HepG2 (cell line): ENCODE data around the gene PRRT1. TPM values are rescaled to one million over a fixed set of nuclear protein-coding genes. Genes with fewer than 3 reads are reported as not detected.

ENCODE experiments used
- ATAC-seq: fragments of 200-7000 bp; cut with Tn5 transposase; 3 replicates; pipeline ENCODE4 v1.9.1; 2020; ENCODE audit warnings: mild to moderate bottlenecking, moderate library complexity
- BruUV-seq: library from RNA; stranded (reverse); fragments of 400-500 nt; replicated peaks from 2 replicates; lab custom pipeline; 2021; lab: Mats Ljungman, UMichigan
- CTCF ChIA-PET: fragments of 300-600 bp; formaldehyde crosslinking; extraction: SDS; loops from one replicate; lab custom pipeline; 2021; ENCODE audit warnings: low total read pairs, inconsistent platforms, low intra/inter-chr PET ratio; lab: Yijun Ruan, JAX
- POLR2A ChIA-PET: fragments of 350-600 bp; sonication (Branson Sonifier 250); formaldehyde crosslinking; loops from one replicate; lab custom pipeline; 2020; ENCODE audit warnings: antibody characterized with exemption, inconsistent platforms; lab: Yijun Ruan, JAX
- DNase-seq: peaks from one replicate; pipeline ENCODE4 v3.0.0-alpha.2; 2015; ENCODE audit warnings: low spot score
- FAIRE-seq: peaks from 3 replicates; lab custom pipeline; 2011; peaks lifted over from hg19 to GRCh38; lab: Jason Lieb, UNC
- H2AFZ ChIP-seq: one replicate; pipeline ENCODE4 v1.6.1; 2011; ENCODE audit warnings: low read length, inconsistent platforms
- H3K27ac ChIP-seq: fragments of 300-600 bp; 3 replicates; pipeline ENCODE4 v1.8.0; 2011; ENCODE audit warnings: mixed run types, mild to moderate bottlenecking, mixed read lengths, low read length, inconsistent platforms; ENCODE audit not compliant: insufficient read depth; ENCODE audit errors: extremely low read length
- H3K27me3 ChIP-seq, 2 experiments: fragments of 200-600 bp in 1 of 2; 2 replicates in 1 of 2; 3 replicates in 1 of 2; pipeline versions ENCODE4 v1.6.0 to v1.8.0; 2011; ENCODE audit warnings: low read length in 2 of 2, mild to moderate bottlenecking in 2 of 2, moderate library complexity in 2 of 2, inconsistent platforms in 1 of 2; ENCODE audit not compliant: insufficient read depth in 2 of 2, control insufficient read depth in 1 of 2
- H3K36me3 ChIP-seq, 2 experiments: fragments of 200-600 bp in 1 of 2; replicated peaks in 1 of 2; 2 replicates in 1 of 2; 3 replicates in 1 of 2; pipeline versions ENCODE4 v1.5.1 to v1.8.0; 2011; ENCODE audit warnings: low read length in 2 of 2, inconsistent platforms in 1 of 2; ENCODE audit not compliant: insufficient read depth in 2 of 2, control insufficient read depth in 1 of 2
- H3K4me1 ChIP-seq: 2 replicates; pipeline ENCODE4 v1.5.1; 2012; ENCODE audit warnings: low read length, inconsistent platforms; ENCODE audit not compliant: insufficient read depth
- H3K4me2 ChIP-seq: 2 replicates; pipeline ENCODE4 v1.6.0; 2011; ENCODE audit warnings: low read depth, low read length, inconsistent platforms
- H3K4me3 ChIP-seq, 3 experiments: fragments of 200-600 bp in 1 of 3; sonication (generic), shearing (Covaris generic) in 1 of 3; replicated peaks in 1 of 3; 2 replicates each; pipeline ENCODE4 v1.5.1; 2011 to 2016; ENCODE audit warnings: low read length in 3 of 3, inconsistent platforms in 2 of 3, low read depth in 2 of 3, mild to moderate bottlenecking in 2 of 3, control low read depth in 1 of 3, mixed read lengths in 1 of 3; ENCODE audit not compliant: insufficient read depth in 1 of 3
- H3K79me2 ChIP-seq: one replicate; pipeline ENCODE4 v1.6.1; 2011; ENCODE audit warnings: low read length, inconsistent platforms; ENCODE audit not compliant: insufficient read depth
- H3K9ac ChIP-seq: 2 replicates; pipeline ENCODE4 v1.6.0; 2011; ENCODE audit warnings: mild to moderate bottlenecking, low read depth, low read length, inconsistent platforms; ENCODE audit not compliant: insufficient read depth
- H3K9me3 ChIP-seq: 2 replicates; pipeline ENCODE4 v1.5.1; 2012; ENCODE audit warnings: mild to moderate bottlenecking, low read length
- H4K20me1 ChIP-seq: 2 replicates; pipeline ENCODE4 v1.6.0; 2011; ENCODE audit warnings: inconsistent platforms, mild to moderate bottlenecking, low read length, moderate library complexity; ENCODE audit not compliant: insufficient read depth
- AGO2 ChIP-seq: fragments of 200-400 bp; formaldehyde crosslinking; optimal IDR thresholded peaks from 2 replicates; pipeline ENCODE3; 2017; ENCODE audit warnings: mild to moderate bottlenecking, low read depth, low read length, moderate library complexity
- BHLHE40 ChIP-seq: IDR thresholded peaks from 2 replicates; pipeline ENCODE4 v1.6.1; 2011; ENCODE audit warnings: low read length, improper control_type of control experiment
- CREM ChIP-seq, 2 experiments: sonication (generic) in 1 of 2; formaldehyde crosslinking in 1 of 2; IDR thresholded peaks; 2 replicates each; pipeline versions ENCODE4 v1.4.0 to v1.6.1; 2016 to 2020; ENCODE audit warnings: antibody characterized with exemption in 1 of 2, mild to moderate bottlenecking in 1 of 2, missing genetic modification reagents in 1 of 2
- KMT2B ChIP-seq: IDR thresholded peaks from 2 replicates; pipeline ENCODE4 v1.6.1; 2016; ENCODE audit warnings: missing genetic modification reagents, missing compliant biosample characterization
- POLR2A ChIP-seq, 2 experiments: IDR thresholded peaks; 2 replicates each; pipeline ENCODE4 v1.6.1; 2011; ENCODE audit warnings: low read depth in 2 of 2, low read length in 2 of 2, mild to moderate bottlenecking in 1 of 2, moderate library complexity in 1 of 2; ENCODE audit not compliant: insufficient read depth in 1 of 2
- ZNF773 ChIP-seq: sonication (generic); formaldehyde crosslinking; IDR thresholded peaks from 2 replicates; pipeline ENCODE4 v1.4.0; 2020; ENCODE audit warnings: missing genetic modification reagents, borderline replicate concordance
- WGBS: methylation state at CpG from one replicate; pipeline ENCODE4 v1.1.6; 2017; ENCODE audit warnings: low lambda C conversion rate; 5-methylcytosine and 5-hydroxymethylcytosine counted together
- in situ Hi-C: cut with HindIII; loops from 2 replicates; pipeline ENCODE4 v1.10.0; 2017; ENCODE audit warnings: low pct_unique_long_range_greater_than_20kb; ENCODE audit not compliant: extremely low pct_ligation_motif_present
- intact Hi-C: fragments of 100-400 bp; cut with micrococcal nuclease; formaldehyde crosslinking; loops from one replicate; pipeline ENCODE4 v1.10.0; 2022; ENCODE audit not compliant: unreplicated experiment
- polyA plus RNA-seq, 8 experiments: library from polyadenylated mRNA; depleted of rRNA in 3 of 8; stranded (reverse) in 7 of 8; unstranded in 1 of 8; fragments of >200 nt; fragmentation: Illumina TruSeq in 4 of 8; extraction: Trizol in 4 of 8; gene quantifications; 2 replicates each; pipeline versions ENCODE4 v1.2.1 to v1.2.3, GENCODE V29; 2011 to 2016; ENCODE audit warnings: low read depth in 4 of 8, missing spikeins in 1 of 8, mixed read lengths in 1 of 8; ENCODE audit not compliant: insufficient read depth in 1 of 8
- total RNA-seq, 5 experiments: library from RNA; depleted of rRNA; stranded (reverse); fragments of >200 nt; fragmentation: Illumina TruSeq; extraction: Trizol; gene quantifications; 2 replicates each; pipeline ENCODE4 v1.2.3, GENCODE V29; 2016; ENCODE audit warnings: low read depth in 1 of 5
- TF ChIP-seq, protein P1 (sequence below): fragments of 450-650 bp; IDR thresholded peaks from 2 replicates; pipeline ENCODE4 v1.6.1; 2016
- TF ChIP-seq, protein P2 (sequence below): sonication (generic); formaldehyde crosslinking; IDR thresholded peaks from 2 replicates; pipeline ENCODE4 v1.5.0; 2020; ENCODE audit warnings: mild to moderate bottlenecking, missing genetic modification reagents

Gene PRRT1
- total and polyA plus RNA-seq, 2 of the 13 experiments (the other 11 are each of a cell fraction or from before 2014, with no cell fraction given), result 0.64 to 1.4 TPM

DNA sequence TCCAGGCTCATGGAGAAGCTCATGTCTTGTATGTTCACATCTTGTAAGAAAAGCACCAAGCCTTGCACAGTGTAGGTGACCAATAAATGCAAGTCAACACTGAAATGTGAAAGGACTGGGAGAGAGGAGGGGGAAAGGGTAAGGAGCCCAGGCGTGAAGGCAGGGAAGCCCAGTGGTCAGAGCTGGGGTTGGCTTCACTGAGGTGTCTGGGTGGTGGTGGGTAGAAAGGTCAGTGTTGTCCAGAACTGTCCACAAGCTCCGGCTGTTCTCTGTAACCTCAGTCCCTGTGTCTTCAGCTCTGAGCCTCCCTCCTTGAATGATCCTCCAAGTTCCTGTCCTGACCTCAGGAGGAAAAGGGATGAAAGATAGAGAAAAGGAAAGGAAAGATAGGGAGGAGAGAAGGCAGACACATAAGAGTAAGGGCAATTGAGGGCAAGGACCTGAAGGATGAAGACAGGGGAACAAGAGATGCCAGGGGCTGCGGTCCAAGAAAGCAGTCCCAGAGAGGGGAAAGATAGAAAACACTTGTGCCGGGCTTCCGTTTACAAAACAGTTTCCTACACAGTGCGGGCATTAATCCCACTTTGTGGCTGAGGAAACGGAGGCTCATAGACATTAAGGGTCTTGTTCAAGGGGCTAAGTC, 40.2 kb downstream of the PRRT1 start:
- Histone ChIP-seq H4K20me1 (no peaks in the 10 kb centered on the region), H3K9ac (no peak overlapping the region), H2AFZ (no peak overlapping the region), H3K4me1 (peaks cover 16% of the 10 kb centered on the region), H3K79me2 (no peaks in the 10 kb centered on the region), H3K27ac (no peak overlapping the region), H3K4me3 (no peak overlapping the region), H3K4me2 (no peak overlapping the region), H3K27me3 (peaks cover 0 to 18% of the 10 kb centered on the region in 2 experiments; a peak in 3 of 5 replicates), H3K9me3 (no peaks in the 10 kb centered on the region), H3K36me3 (peaks cover 0 to 11% of the 10 kb centered on the region in 2 experiments; a peak in 4 of 5 replicates)
- ATAC-seq, result no peak
- intact Hi-C loops (no loop called here), in situ Hi-C loops (no loop called here)
- ChIA-PET CTCF (no interaction called here), POLR2A (interaction anchor here (1.5 to 1.7 kb wide), 2 partner anchors 7 to 18 kb away, joined by 3 to 6 read pairs; partner anchors contain the start of gene FKBPL)
- no TSS peak for BruUV-seq
- FAIRE-seq, result no peak
- TF ChIP-seq CREM (IDR thresholded peaks at IDR 0.05), result no peak
- no peak for TF ChIP-seq CREM (CRISPR knock-in tag; IDR thresholded peaks at IDR 0.05)
- no peak for TF ChIP-seq ZNF773
- no peak for TF ChIP-seq KMT2B
- TF ChIP-seq BHLHE40, result no peak
- WGBS, result 90% methylated on average over 7 of the region's 7 CpGs
- no peak for DNase-seq

DNA sequence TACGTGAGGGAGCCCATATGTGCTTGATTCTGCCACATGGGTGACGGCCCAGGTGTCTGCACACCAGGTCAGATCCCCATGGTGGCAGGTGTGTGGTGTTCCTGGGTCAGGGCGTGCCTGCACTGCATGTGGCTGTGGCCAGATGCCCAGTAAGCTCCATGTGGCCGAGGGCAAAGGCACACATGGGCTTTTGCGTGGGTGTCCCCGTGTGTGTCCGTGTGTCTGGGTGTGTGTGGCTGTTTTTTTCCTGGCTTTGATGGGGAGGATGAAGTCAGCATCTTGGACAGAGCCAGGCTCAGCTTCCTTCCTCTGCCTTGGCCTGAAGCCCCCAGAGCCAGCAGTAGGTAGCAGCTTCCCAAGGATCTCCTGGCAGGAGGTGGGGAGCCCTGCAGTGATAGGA, 41.1 kb downstream of the PRRT1 start:
- CTCF ChIA-PET, result no interaction called here
- WGBS, result 94% methylated on average over 4 of the region's 7 CpGs
- TF ChIP-seq, protein P1, sequence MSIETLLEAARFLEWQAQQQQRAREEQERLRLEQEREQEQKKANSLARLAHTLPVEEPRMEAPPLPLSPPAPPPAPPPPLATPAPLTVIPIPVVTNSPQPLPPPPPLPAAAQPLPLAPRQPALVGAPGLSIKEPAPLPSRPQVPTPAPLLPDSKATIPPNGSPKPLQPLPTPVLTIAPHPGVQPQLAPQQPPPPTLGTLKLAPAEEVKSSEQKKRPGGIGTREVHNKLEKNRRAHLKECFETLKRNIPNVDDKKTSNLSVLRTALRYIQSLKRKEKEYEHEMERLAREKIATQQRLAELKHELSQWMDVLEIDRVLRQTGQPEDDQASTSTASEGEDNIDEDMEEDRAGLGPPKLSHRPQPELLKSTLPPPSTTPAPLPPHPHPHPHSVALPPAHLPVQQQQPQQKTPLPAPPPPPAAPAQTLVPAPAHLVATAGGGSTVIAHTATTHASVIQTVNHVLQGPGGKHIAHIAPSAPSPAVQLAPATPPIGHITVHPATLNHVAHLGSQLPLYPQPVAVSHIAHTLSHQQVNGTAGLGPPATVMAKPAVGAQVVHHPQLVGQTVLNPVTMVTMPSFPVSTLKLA, result peak; percentile 77
- peak; percentile 73 for TF ChIP-seq AGO2
- 0 out of 4 replicates have a peak, but pooled peaks of 1 of the 2 experiments have one; percentile 33 for TF ChIP-seq POLR2A (IDR thresholded peaks at IDR 0.05; ENCODE audit: insufficient read depth in 1 of 2, low read depth in 2 of 2, low read length in 2 of 2)
- TF ChIP-seq, protein P2, sequence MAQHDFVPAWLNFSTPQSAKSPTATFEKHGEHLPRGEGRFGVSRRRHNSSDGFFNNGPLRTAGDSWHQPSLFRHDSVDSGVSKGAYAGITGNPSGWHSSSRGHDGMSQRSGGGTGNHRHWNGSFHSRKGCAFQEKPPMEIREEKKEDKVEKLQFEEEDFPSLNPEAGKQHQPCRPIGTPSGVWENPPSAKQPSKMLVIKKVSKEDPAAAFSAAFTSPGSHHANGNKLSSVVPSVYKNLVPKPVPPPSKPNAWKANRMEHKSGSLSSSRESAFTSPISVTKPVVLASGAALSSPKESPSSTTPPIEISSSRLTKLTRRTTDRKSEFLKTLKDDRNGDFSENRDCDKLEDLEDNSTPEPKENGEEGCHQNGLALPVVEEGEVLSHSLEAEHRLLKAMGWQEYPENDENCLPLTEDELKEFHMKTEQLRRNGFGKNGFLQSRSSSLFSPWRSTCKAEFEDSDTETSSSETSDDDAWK (CRISPR knock-in tag), result no peak

More for the DNA sequence above, 41.1 kb downstream of the PRRT1 start:
- Histone ChIP-seq H3K27me3 (peaks cover 0 to 19% of the 10 kb centered on the region in 2 experiments; a peak in 3 of 5 replicates), H3K4me2 (no peak overlapping the region), H3K4me1 (peaks cover 16% of the 10 kb centered on the region), H3K9ac (no peak overlapping the region), H3K79me2 (no peaks in the 10 kb centered on the region), H3K4me3 (no peak overlapping the region), H3K27ac (no peak overlapping the region), H3K9me3 (no peaks in the 10 kb centered on the region), H4K20me1 (no peaks in the 10 kb centered on the region), H3K36me3 (peaks cover 0 to 2% of the 10 kb centered on the region in 2 experiments; a peak in 2 of 5 replicates), H2AFZ (no peak overlapping the region)
- in situ Hi-C loops (no loop called here), intact Hi-C loops (no loop called here)
- DNase-seq (no peak), FAIRE-seq (no peak), ATAC-seq (no peak)
- POLR2A ChIA-PET, result interaction anchor here (1.2 to 1.7 kb wide), 3 partner anchors 8 to 19 kb away, joined by 3 to 6 read pairs (median 3); partner anchors contain the start of genes ATF6B and FKBPL
- no TSS peak for BruUV-seq
